GM19463 (cell line): ENCODE results near the gene TMEM208.

Experiments
- ATAC-seq: cut with Tn5 transposase; IDR thresholded peaks from one replicate; pipeline ENCODE4 v1.9.1; 2021; ENCODE audit warnings: mild to moderate bottlenecking, moderate library complexity; ENCODE audit not compliant: unreplicated experiment

Gene TMEM208

GRCh38 chr16:67234180-67234597 is 7.3 kb downstream of the TMEM208 start:
- no peak for ATAC-seq

GRCh38 chr16:67235816-67236562 is 9.1 kb downstream of the TMEM208 start:
- no peak for ATAC-seq

GRCh38 chr16:67236563-67237395 is 9.8 kb downstream of the TMEM208 start:
- no peak for ATAC-seq

- no peak for ATAC-seq
Measured at GRCh38 chr16:67237396-67238277, 10.7 kb downstream of the TMEM208 start.

- ATAC-seq = no peak
Measured at GRCh38 chr16:67238278-67238575, 11.3 kb downstream of the TMEM208 start.

GRCh38 chr16:67238806-67239470 is 12.0 kb downstream of the TMEM208 start:
- no peak for ATAC-seq

- ATAC-seq = no peak
Measured at GRCh38 chr16:67240506-67240905, 13.6 kb downstream of the TMEM208 start.

- no peak for ATAC-seq
Measured at GRCh38 chr16:67241008-67241900, 14.3 kb downstream of the TMEM208 start.

GRCh38 chr16:67242138-67242730 is 15.3 kb downstream of the TMEM208 start:
- no peak for ATAC-seq

- ATAC-seq = no peak
Measured at GRCh38 chr16:67243481-67243880, 16.6 kb downstream of the TMEM208 start.

GRCh38 chr16:67244387-67245185 is 17.7 kb downstream of the TMEM208 start:
- ATAC-seq = peak; percentile 55

GRCh38 chr16:67245186-67245585 is 18.3 kb downstream of the TMEM208 start:
- no peak for ATAC-seq

GRCh38 chr16:67245674-67246080 is 18.7 kb downstream of the TMEM208 start:
- ATAC-seq = no peak

- ATAC-seq = peak; percentile 23
Measured at GRCh38 chr16:67246081-67246755, 19.3 kb downstream of the TMEM208 start.

- ATAC-seq = peak; percentile 4
Measured at GRCh38 chr16:67246756-67247191, 19.8 kb downstream of the TMEM208 start.

- ATAC-seq = peak; percentile 43
Measured at GRCh38 chr16:67247192-67248072, 20.5 kb downstream of the TMEM208 start, which contains the start of gene FHOD1. TSS of gene FHOD1 (minus strand) at chr16:67247481. CDS start at chr16:67247410, 71 bp downstream.

GRCh38 chr16:67248073-67248400 is 21.1 kb downstream of the TMEM208 start:
- no peak for ATAC-seq
